Epithelial cell of esophagus (primary cell): ENCODE results near the gene ALDH1A2.
"Not testable (repeated sequence)": the region's sequence is repeated elsewhere in the genome, so short reads cannot be mapped to it uniquely, and the experiment has no call there.

ENCODE experiments used
- DNase-seq: peaks from one replicate; pipeline ENCODE4 v3.0.0; 2010; ENCODE audit warnings: low read depth
- H3K4me3 ChIP-seq: 2 replicates; pipeline ENCODE4 v1.5.1; 2011; ENCODE audit warnings: mild to moderate bottlenecking, low read length, control low read depth
- CTCF ChIP-seq: IDR thresholded peaks from 2 replicates; pipeline ENCODE4 v1.5.1; 2011; ENCODE audit warnings: low read depth, mild to moderate bottlenecking, low read length, control low read depth, inconsistent platforms; ENCODE audit not compliant: insufficient read depth; ENCODE audit errors: missing control alignments

ALDH1A2 gene

GRCh38 chr15:58036579-58036978 is 28.9 kb downstream of the ALDH1A2 start:
- DNase-seq: no peak
- H3K4me3 ChIP-seq: no peak overlapping the region
- TF ChIP-seq CTCF: no peak

GRCh38 chr15:58028392-58028791 is 37.1 kb downstream of the ALDH1A2 start:
- not testable (repeated sequence) for H3K4me3 ChIP-seq, DNase-seq

GRCh38 chr15:58026552-58026951 is 39.0 kb downstream of the ALDH1A2 start:
- no peak overlapping the region for H3K4me3 ChIP-seq
- no peak for TF ChIP-seq CTCF
- no peak for DNase-seq

GRCh38 chr15:58026051-58026450 is 39.5 kb downstream of the ALDH1A2 start:
- no peak for DNase-seq
- no peak for TF ChIP-seq CTCF
- H3K4me3 ChIP-seq: no peak overlapping the region

GRCh38 chr15:58021332-58022230 is 43.9 kb downstream of the ALDH1A2 start:
- no peak overlapping the region for H3K4me3 ChIP-seq
- no peak for DNase-seq
- no peak for TF ChIP-seq CTCF

GRCh38 chr15:58019503-58020376 is 45.8 kb downstream of the ALDH1A2 start:
- peak; percentile 76 for DNase-seq
- H3K4me3 ChIP-seq: no peak overlapping the region
- no peak for TF ChIP-seq CTCF

GRCh38 chr15:58017869-58018268 is 47.6 kb downstream of the ALDH1A2 start:
- no peak overlapping the region for H3K4me3 ChIP-seq
- no peak for DNase-seq
- TF ChIP-seq CTCF: no peak
